ENCODE measurements around the gene CCRL2. TPM values are rescaled to one million over a fixed set of nuclear protein-coding genes. Genes with fewer than 3 reads are reported as not detected.

CCRL2 gene
- total RNA-seq, 1 donor from 2014 or later = 23.5 TPM

DNA sequence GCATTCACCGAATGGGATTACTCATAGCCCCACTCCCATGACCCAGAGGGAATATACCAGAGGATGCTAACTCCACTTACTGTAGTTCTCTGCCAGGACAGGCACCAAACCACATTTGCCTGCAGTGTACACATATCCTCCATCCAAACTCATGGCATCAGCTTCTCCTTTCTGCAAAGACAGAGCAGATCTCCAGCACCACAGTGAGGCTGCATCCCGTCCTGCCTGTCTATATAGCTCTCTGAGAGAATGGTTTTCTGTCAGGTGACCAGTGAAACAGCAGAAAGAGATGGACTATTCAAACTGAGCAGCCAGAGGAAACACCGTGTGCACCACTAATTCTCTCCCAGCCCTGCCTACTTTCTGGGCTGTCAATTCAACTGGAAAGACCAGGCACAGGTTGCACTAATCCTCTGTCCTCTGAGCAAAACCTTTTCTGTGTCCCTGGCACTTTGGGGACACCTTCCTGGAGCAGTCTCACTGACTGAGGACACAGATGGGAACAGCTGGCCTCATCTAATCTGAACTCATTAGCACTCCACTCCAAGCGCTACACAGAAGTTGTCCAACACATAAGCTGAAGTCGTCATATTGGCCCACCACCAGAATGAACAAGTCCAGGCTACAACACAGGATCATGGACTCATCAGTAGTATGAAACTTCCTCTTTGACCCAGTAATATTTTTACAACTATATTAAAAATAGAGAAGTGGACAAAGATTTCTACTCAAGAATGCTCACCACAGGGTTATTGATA, 40.3 kb downstream of the CCRL2 start:
- Histone ChIP-seq H3K27ac (no peak overlapping the region), H3K9me3 (no peaks in the 10 kb centered on the region), H3K4me3 (no peak overlapping the region), H3K27me3 (ENCODE audit: low read depth) (no peaks in the 10 kb centered on the region), H3K4me1 (no peaks in the 10 kb centered on the region), H3K36me3 (no peaks in the 10 kb centered on the region)
- TF ChIP-seq, protein P1, sequence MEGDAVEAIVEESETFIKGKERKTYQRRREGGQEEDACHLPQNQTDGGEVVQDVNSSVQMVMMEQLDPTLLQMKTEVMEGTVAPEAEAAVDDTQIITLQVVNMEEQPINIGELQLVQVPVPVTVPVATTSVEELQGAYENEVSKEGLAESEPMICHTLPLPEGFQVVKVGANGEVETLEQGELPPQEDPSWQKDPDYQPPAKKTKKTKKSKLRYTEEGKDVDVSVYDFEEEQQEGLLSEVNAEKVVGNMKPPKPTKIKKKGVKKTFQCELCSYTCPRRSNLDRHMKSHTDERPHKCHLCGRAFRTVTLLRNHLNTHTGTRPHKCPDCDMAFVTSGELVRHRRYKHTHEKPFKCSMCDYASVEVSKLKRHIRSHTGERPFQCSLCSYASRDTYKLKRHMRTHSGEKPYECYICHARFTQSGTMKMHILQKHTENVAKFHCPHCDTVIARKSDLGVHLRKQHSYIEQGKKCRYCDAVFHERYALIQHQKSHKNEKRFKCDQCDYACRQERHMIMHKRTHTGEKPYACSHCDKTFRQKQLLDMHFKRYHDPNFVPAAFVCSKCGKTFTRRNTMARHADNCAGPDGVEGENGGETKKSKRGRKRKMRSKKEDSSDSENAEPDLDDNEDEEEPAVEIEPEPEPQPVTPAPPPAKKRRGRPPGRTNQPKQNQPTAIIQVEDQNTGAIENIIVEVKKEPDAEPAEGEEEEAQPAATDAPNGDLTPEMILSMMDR (IDR thresholded peaks at IDR 0.05) = no peak
- ATAC-seq = peak in 1 of 2 donors; percentile 15
- no peak for DNase-seq
- intact Hi-C loops (cut with DNase I) = no loop called here

DNA sequence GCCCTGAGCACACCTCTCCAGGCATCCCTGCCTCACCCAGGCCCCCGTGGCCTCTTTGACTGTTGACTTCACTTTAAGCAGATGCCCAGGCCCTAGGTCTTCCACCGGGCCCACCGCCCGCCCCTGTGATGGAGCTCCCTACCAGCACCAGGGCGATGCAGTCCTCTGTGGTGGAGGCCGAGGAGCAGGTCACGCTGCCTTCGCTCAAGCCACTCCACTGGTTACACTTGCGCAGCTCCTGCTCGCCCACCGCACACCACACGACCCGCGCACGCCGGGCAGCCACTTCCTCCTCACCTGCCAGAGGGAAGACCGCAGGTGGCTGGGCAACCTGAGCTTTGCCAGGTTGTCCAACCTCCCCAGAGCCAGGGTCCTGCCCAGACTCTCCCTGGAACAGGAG, 41.7 kb downstream of the CCRL2 start:
- no peaks in the 10 kb centered on the region for H3K36me3 ChIP-seq
- TF ChIP-seq, protein P1 (IDR thresholded peaks at IDR 0.05) = no peak
- DNase-seq (no peak), ATAC-seq (no peak)
- H3K27me3 ChIP-seq (ENCODE audit: low read depth) = no peaks in the 10 kb centered on the region
- no peaks in the 10 kb centered on the region for H3K9me3 ChIP-seq
- H3K4me3 ChIP-seq = no peak overlapping the region
- H3K4me1 ChIP-seq = no peaks in the 10 kb centered on the region
- intact Hi-C loops (cut with DNase I) = no loop called here
- no peak overlapping the region for H3K27ac ChIP-seq

DNA sequence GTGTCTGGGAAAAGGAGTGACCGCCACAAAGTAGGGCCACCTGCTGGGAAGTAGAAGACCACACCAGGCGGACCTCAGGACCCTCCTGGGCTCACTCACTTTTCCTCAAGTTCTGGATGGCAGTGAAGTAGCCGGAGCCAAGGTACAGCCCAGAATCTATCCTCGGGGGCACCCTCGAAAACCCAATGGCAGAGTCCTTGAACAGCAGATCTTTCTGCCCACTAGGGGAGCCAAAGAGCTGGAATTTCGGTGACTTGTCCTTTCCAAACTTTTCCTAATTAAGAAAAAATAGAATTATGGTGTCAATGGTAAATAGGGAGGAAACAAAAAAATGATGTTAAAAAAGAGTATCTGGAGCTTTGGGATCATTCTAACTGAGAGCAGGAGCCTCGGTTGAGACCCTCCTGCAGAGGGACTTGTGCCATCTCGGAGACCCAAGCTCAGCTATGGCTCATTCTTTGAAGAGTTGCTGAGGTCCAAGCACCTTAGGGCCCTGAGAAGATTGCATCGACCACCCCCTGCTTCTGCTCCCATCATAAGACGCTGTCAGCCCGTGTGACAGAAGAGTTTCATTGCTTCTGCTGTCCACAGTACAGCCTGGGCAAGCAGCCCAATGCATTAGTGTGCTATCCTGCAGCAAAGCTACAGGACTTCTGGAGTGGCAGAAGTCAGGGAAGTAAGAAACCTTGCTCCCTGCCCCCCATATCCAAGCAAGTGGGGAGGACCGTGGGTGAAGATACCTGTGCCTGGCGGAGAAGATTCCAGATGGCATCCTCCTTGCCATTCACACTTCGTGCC, 42.9 kb downstream of the CCRL2 start:
- Histone ChIP-seq H3K27me3 (ENCODE audit: low read depth) (no peaks in the 10 kb centered on the region), H3K4me1 (no peaks in the 10 kb centered on the region), H3K36me3 (no peaks in the 10 kb centered on the region), H3K4me3 (no peak overlapping the region), H3K27ac (no peak overlapping the region), H3K9me3 (no peaks in the 10 kb centered on the region)
- ATAC-seq = no peak
- intact Hi-C loops (cut with DNase I) = no loop called here
- TF ChIP-seq, protein P1 (IDR thresholded peaks at IDR 0.05) = peak; percentile 54
- no peak for DNase-seq

DNA sequence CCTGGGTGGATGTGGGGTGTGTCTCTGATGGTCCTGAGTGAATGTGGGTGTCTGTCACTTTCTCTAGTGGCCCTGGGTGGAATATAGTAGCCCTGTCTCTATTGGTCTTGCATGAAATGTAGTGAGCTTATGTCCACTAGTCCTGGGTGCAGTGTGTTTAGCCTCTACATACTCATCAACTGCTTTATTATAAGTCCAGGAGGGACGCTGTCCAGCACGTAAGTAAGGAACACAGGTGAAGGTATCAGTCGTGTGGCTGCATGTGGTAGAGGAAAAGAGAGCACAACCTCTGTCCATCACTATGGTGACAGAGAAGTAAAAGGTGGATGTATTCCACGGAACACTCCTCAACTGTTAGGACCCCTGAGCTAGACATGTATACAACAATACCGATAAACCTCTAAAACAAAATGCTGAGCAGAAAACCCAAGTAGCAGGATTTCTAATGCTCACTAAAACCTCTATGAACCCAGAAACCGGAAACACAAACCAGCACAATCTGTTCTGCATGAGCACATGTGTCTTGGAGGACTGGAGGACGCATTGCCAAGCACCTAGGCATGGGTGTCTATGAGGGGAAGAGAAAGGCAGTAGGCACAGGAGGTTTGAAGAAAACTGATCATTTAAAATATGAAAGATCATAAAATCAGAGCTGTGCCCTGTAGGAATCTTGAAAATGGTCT, 46.6 kb downstream of the CCRL2 start:
- TF ChIP-seq, protein P1 (IDR thresholded peaks at IDR 0.05) = no peak
- H3K27me3 ChIP-seq (ENCODE audit: low read depth) = no peaks in the 10 kb centered on the region
- H3K27ac ChIP-seq = no peak overlapping the region
- no peak overlapping the region for H3K4me3 ChIP-seq
- DNase-seq (no peak), ATAC-seq (no peak)
- intact Hi-C loops (cut with DNase I) = no loop called here
- H3K9me3 ChIP-seq = no peaks in the 10 kb centered on the region
- no peaks in the 10 kb centered on the region for H3K36me3 ChIP-seq
- H3K4me1 ChIP-seq = no peaks in the 10 kb centered on the region

DNA sequence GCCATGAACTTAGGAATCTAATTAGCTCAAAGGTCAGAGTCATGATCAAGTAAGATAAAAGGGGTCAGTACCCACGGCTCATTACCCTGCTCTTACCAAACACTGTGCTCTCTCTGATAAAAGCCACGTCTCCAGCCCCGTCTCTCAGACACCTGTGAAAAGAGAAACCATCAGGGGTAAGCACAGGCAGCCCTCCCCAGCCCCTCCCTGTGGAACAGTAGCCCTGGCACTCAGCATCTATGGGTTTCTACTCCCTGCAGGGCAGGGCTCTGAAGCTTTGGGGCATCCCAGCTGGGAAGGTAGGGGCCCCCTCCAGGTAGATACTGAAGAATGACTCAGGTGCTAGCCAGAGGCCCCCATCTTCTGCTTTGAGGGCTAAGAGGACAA, 47.1 kb downstream of the CCRL2 start:
- no peak for DNase-seq
- H3K36me3 ChIP-seq = no peaks in the 10 kb centered on the region
- no peak for ATAC-seq
- no peaks in the 10 kb centered on the region for H3K4me1 ChIP-seq
- intact Hi-C loops (cut with DNase I) = no loop called here
- H3K27me3 ChIP-seq (ENCODE audit: low read depth) = no peaks in the 10 kb centered on the region
- H3K4me3 ChIP-seq = no peak overlapping the region
- H3K9me3 ChIP-seq = no peaks in the 10 kb centered on the region
- H3K27ac ChIP-seq = no peak overlapping the region
- TF ChIP-seq, protein P1 (IDR thresholded peaks at IDR 0.05) = no peak

Data from lower lobe of right lung (tissue), 2 donors.